SK-N-SH (cell line): ENCODE results near the gene A1BG. TPM values are rescaled to one million over a fixed set of nuclear protein-coding genes. Genes with fewer than 3 reads are reported as not detected.
A peak's percentile ranks its signal among the peaks of the same experiment; 100 is the strongest.

ENCODE experiments used
- CTCF ChIA-PET: fragments of 300-600, 350-600 bp; formaldehyde crosslinking; extraction: SDS; loops from one replicate; lab custom pipeline; 2021; lab: Yijun Ruan, JAX
- POLR2A ChIA-PET: fragments of 350-600 bp; sonication (Branson Sonifier 250); formaldehyde crosslinking; extraction: SDS; loops from one replicate; lab custom pipeline; 2020; ENCODE audit warnings: antibody characterized with exemption, inconsistent platforms; lab: Yijun Ruan, JAX
- DNase-seq: peaks from one replicate; pipeline ENCODE4 v3.0.0; 2012
- H2AFZ ChIP-seq: fragments of 200-600 bp; sonication (generic); 2 replicates; pipeline ENCODE4 v1.8.1; 2016; ENCODE audit warnings: antibody characterized with exemption, mild to moderate bottlenecking, low read depth
- H3F3A ChIP-seq: fragments of 200-600 bp; sonication (generic); replicated peaks from 2 replicates; pipeline ENCODE3; 2016; ENCODE audit warnings: antibody characterized with exemption, mild to moderate bottlenecking; ENCODE audit not compliant: insufficient read depth
- H3K27ac ChIP-seq, 2 experiments: fragments of 200-500 bp in 1 of 2; fragments of 200-600 bp in 1 of 2; sonication (Bioruptor generic) in 1 of 2; sonication (generic), shearing (Covaris generic) in 1 of 2; 2 replicates each; pipeline versions ENCODE4 v1.5.1 to v1.6.1; 2014 to 2016; ENCODE audit warnings: low read depth in 2 of 2, inconsistent platforms in 1 of 2, low read length in 1 of 2, mild to moderate bottlenecking in 1 of 2, mixed read lengths in 1 of 2
- H3K27me3 ChIP-seq: fragments of 200-600 bp; sonication (generic), shearing (Covaris generic); 2 replicates; pipeline ENCODE4 v1.6.1; 2016; ENCODE audit warnings: mixed run types; ENCODE audit not compliant: insufficient read depth
- H3K36me3 ChIP-seq, 2 experiments: fragments of 200-500 bp in 1 of 2; fragments of 200-600 bp in 1 of 2; sonication (Bioruptor generic) in 1 of 2; sonication (generic) in 1 of 2; replicated peaks in 1 of 2; 2 replicates each; pipeline versions ENCODE3 to v1.5.1; 2014 to 2016; ENCODE audit warnings: low read length in 1 of 2, mild to moderate bottlenecking in 1 of 2; ENCODE audit not compliant: insufficient read depth in 2 of 2, control insufficient read depth in 1 of 2
- H3K4me1 ChIP-seq, 2 experiments: fragments of 200-500 bp in 1 of 2; fragments of 200-600 bp in 1 of 2; sonication (Bioruptor generic) in 1 of 2; sonication (generic), shearing (Covaris generic) in 1 of 2; 2 replicates each; pipeline versions ENCODE4 v1.5.1 to v1.6.1; 2014 to 2016; ENCODE audit warnings: low read depth in 1 of 2, low read length in 1 of 2, mixed run types in 1 of 2; ENCODE audit not compliant: insufficient read depth in 2 of 2, control insufficient read depth in 1 of 2
- H3K4me2 ChIP-seq: fragments of 200-600 bp; sonication (generic), shearing (Covaris generic); 2 replicates; pipeline ENCODE4 v1.6.1; 2017; ENCODE audit warnings: mixed run types
- H3K4me3 ChIP-seq, 2 experiments: fragments of 200-500 bp in 1 of 2; fragments of 200-600 bp in 1 of 2; sonication (Bioruptor generic) in 1 of 2; sonication (generic), shearing (Covaris generic) in 1 of 2; 2 replicates each; pipeline versions ENCODE4 v1.5.1 to v1.8.1; 2014 to 2016; ENCODE audit warnings: low read depth in 2 of 2, inconsistent platforms in 1 of 2, low read length in 1 of 2, mild to moderate bottlenecking in 1 of 2, mixed read lengths in 1 of 2, moderate library complexity in 1 of 2
- H3K79me2 ChIP-seq: fragments of 200-600 bp; sonication (generic); 2 replicates; pipeline ENCODE4 v1.8.1; 2017; ENCODE audit warnings: mild to moderate bottlenecking; ENCODE audit not compliant: insufficient read depth
- H3K9ac ChIP-seq: fragments of 200-600 bp; sonication (generic); 2 replicates; pipeline ENCODE4 v1.6.1; 2017; ENCODE audit warnings: mixed run types
- H3K9me2 ChIP-seq: fragments of 200-600 bp; sonication (generic); 2 replicates; pipeline ENCODE4 v1.6.1; 2017; ENCODE audit warnings: mixed run types
- H3K9me3 ChIP-seq: fragments of 200-600 bp; sonication (generic); 2 replicates; pipeline ENCODE4 v1.6.1; 2017; ENCODE audit warnings: mixed run types, mild to moderate bottlenecking, moderate library complexity
- H4K20me1 ChIP-seq: fragments of 200-600 bp; sonication (generic); 2 replicates; pipeline ENCODE4 v1.6.1; 2017; ENCODE audit warnings: mild to moderate bottlenecking, mixed run types; ENCODE audit not compliant: insufficient read depth
- CHD2 ChIP-seq: fragments of 150-350 bp; IDR thresholded peaks from 2 replicates; pipeline ENCODE4 v1.6.1; 2018; ENCODE audit warnings: low read length; ENCODE audit not compliant: partially characterized antibody
- EP300 ChIP-seq, 2 experiments: IDR thresholded peaks; 2 replicates each; pipeline versions ENCODE4 v1.4.0 to v1.6.1; 2012; ENCODE audit warnings: borderline replicate concordance in 1 of 2, low read depth in 1 of 2, low read length in 1 of 2
- FOSL2 ChIP-seq: IDR thresholded peaks from 2 replicates; pipeline ENCODE4 v1.4.0; 2012; ENCODE audit warnings: low read depth, mild to moderate bottlenecking, moderate library complexity, borderline replicate concordance
- FOXJ3 ChIP-seq: sonication (generic); formaldehyde crosslinking; IDR thresholded peaks from 2 replicates; pipeline ENCODE4 v1.5.1; 2020; ENCODE audit warnings: mild to moderate bottlenecking, missing genetic modification reagents
- FOXM1 ChIP-seq: IDR thresholded peaks from 2 replicates; pipeline ENCODE4 v1.4.0; 2012; ENCODE audit warnings: low read depth, mild to moderate bottlenecking
- GATA2 ChIP-seq: sonication (generic); formaldehyde crosslinking; IDR thresholded peaks from 2 replicates; pipeline ENCODE4 v1.5.0; 2020; ENCODE audit warnings: mild to moderate bottlenecking, missing genetic modification reagents
- JUND ChIP-seq: IDR thresholded peaks from 2 replicates; pipeline ENCODE4 v1.4.0; 2012
- MXI1 ChIP-seq: IDR thresholded peaks from 2 replicates; pipeline ENCODE4 v1.6.1; 2012; ENCODE audit warnings: mild to moderate bottlenecking, low read depth, low read length, improper control_type of control experiment
- NFIC ChIP-seq: IDR thresholded peaks from 2 replicates; pipeline ENCODE4 v1.4.0; 2012; ENCODE audit warnings: borderline replicate concordance
- NRF1 ChIP-seq: IDR thresholded peaks from 2 replicates; pipeline ENCODE4 v1.6.1; 2012; ENCODE audit warnings: low read depth, mild to moderate bottlenecking, low read length
- POLR2AphosphoS5 ChIP-seq: IDR thresholded peaks from 2 replicates; pipeline ENCODE4 v1.6.1; 2012; ENCODE audit warnings: low read depth, low read length
- RAD21 ChIP-seq: IDR thresholded peaks from 2 replicates; pipeline ENCODE4 v1.6.1; 2012; ENCODE audit warnings: mild to moderate bottlenecking, low read length
- RCOR1 ChIP-seq: fragments of 150-350 bp; IDR thresholded peaks from 2 replicates; pipeline ENCODE4 v1.6.1; 2017; ENCODE audit warnings: antibody characterized with exemption, low read length
- RFX5 ChIP-seq: IDR thresholded peaks from 2 replicates; pipeline ENCODE4 v1.6.1; 2012; ENCODE audit warnings: mild to moderate bottlenecking, improper control_type of control experiment, low read length
- RXRA ChIP-seq: IDR thresholded peaks from 2 replicates; pipeline ENCODE4 v1.4.0; 2012; ENCODE audit warnings: low read depth, mild to moderate bottlenecking, borderline replicate concordance
- TAF1 ChIP-seq: IDR thresholded peaks from 2 replicates; pipeline ENCODE4 v1.6.1; 2012; ENCODE audit warnings: low read depth, mild to moderate bottlenecking, low read length, moderate library complexity, borderline replicate concordance
- TCF12 ChIP-seq: IDR thresholded peaks from 2 replicates; pipeline ENCODE4 v1.4.0; 2012
- USF1 ChIP-seq: IDR thresholded peaks from 2 replicates; pipeline ENCODE4 v1.4.0; 2012; ENCODE audit warnings: low read depth, borderline replicate concordance
- YY1 ChIP-seq: IDR thresholded peaks from 2 replicates; pipeline ENCODE4 v1.4.0; 2012; ENCODE audit warnings: low read depth, mild to moderate bottlenecking
- WGBS: methylation state at CpG from one replicate; pipeline ENCODE4 v1.1.6; 2017; ENCODE audit warnings: low lambda C conversion rate; 5-methylcytosine and 5-hydroxymethylcytosine counted together
- polyA plus RNA-seq, 3 experiments: library from polyadenylated mRNA; depleted of rRNA; stranded (reverse); fragments of >200 nt; gene quantifications; 2 replicates each; pipeline ENCODE4 v1.2.3, GENCODE V29; 2012
- TF ChIP-seq, protein P1 (sequence below): IDR thresholded peaks from 2 replicates; pipeline ENCODE4; 2012

A1BG gene
- polyA plus RNA-seq, 1 of the 3 experiments (the other 2 are of a cell fraction), result 62.6 TPM

DNA sequence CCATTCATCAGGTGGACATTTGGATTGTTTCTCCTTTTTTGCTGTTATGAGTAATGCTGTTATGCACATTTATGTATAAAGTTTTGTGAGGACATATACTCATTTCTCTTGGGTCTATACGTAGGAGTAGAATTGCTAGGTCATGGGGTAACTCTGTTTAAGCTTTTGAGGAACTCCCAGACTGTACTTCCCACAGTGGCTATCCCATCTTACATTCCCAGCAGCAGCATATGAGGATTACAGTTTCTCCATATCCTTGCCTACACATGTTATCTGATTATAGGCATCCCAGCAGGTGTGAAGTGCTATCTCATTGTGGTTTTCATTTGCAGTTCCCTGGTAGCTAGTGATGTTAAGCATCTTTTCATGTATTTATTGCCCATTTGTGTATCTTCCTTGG, 20.6 kb downstream of the A1BG start:
- peaks cover 32% of the 10 kb centered on the region for H3K79me2 ChIP-seq
- CTCF ChIA-PET, result no interaction called here

DNA sequence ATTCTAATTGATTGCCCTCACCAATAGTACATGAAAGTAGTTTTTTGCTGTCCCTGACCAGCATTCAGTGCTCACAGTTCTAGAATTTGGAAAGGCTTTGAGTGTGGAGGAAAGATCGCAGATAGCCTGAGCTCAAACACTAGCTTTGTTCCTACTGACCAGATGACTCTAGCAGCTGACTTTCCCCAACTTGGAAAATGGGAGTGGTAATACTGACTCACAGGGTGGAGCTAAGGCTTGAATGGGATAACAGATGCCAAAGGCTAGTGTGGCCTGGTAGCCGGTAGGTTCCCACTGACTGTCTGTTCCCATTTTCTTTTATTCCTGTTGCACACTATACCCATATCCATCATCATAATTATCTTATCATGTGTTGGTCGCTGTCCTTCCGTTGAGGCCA, 22.8 kb downstream of the A1BG start:
- Histone ChIP-seq H3K9me3 (no peaks in the 10 kb centered on the region), H3F3A (no peaks in the 10 kb centered on the region), H3K4me1 (peaks cover 0 to 15% of the 10 kb centered on the region in 2 experiments; a peak in 1 of 4 replicates), H3K27ac (peak overlapping the region in 1 of 2 experiments; percentile 31; a peak in 1 of 4 replicates), H2AFZ (no peak overlapping the region), H3K9me2 (no peaks in the 10 kb centered on the region), H3K79me2 (peaks cover 46% of the 10 kb centered on the region), H4K20me1 (no peaks in the 10 kb centered on the region), H3K27me3 (no peaks in the 10 kb centered on the region), H3K4me3 (no peak overlapping the region), H3K9ac (no peak overlapping the region), H3K36me3 (peaks cover 7 to 9% of the 10 kb centered on the region in 2 experiments), H3K4me2 (no peak overlapping the region)
- TF ChIP-seq FOXM1, result no peak
- no peak for TF ChIP-seq TCF12
- no peak for TF ChIP-seq NFIC
- TF ChIP-seq MXI1, result no peak
- no peak for TF ChIP-seq NRF1
- no peak for TF ChIP-seq GATA2
- TF ChIP-seq CHD2, result no peak
- TF ChIP-seq RCOR1, result no peak
- no peak for TF ChIP-seq RFX5
- no peak for TF ChIP-seq RAD21
- no peak for TF ChIP-seq JUND
- TF ChIP-seq USF1, result no peak
- no peak for TF ChIP-seq YY1
- TF ChIP-seq TAF1, result no peak
- WGBS, result 79% methylated on average over 4 of the region's 4 CpGs
- CTCF ChIA-PET, result interaction anchor here (0.8 kb wide), 2 partner anchors 9 to 16 kb away, joined by 3 read pairs; no protein-coding TSS in a partner anchor
- POLR2A ChIA-PET, result no interaction called here
- no peak for DNase-seq

More for the DNA sequence above, 20.6 kb downstream of the A1BG start:
- Histone ChIP-seq H3K9ac (no peak overlapping the region), H3K36me3 (peaks cover 7 to 25% of the 10 kb centered on the region in 2 experiments), H3F3A (no peaks in the 10 kb centered on the region), H2AFZ (no peak overlapping the region), H3K27ac (no peak overlapping the region), H4K20me1 (no peaks in the 10 kb centered on the region), H3K9me3 (no peaks in the 10 kb centered on the region), H3K4me2 (no peak overlapping the region), H3K27me3 (no peaks in the 10 kb centered on the region), H3K4me1 (peaks cover 0 to 10% of the 10 kb centered on the region in 2 experiments; a peak in 1 of 4 replicates), H3K9me2 (no peaks in the 10 kb centered on the region), H3K4me3 (no peak overlapping the region)
- POLR2A ChIA-PET, result no interaction called here
- WGBS, result 95% methylated on average over 1 of the region's 1 CpG
- DNase-seq, result no peak
- TF ChIP-seq NFIC (no peak), CHD2 (no peak), FOXJ3 (CRISPR knock-in tag) (no peak), EP300 (IDR thresholded peaks at IDR 0.05; ENCODE audit: borderline replicate concordance in 1 of 2, low read depth in 1 of 2, low read length in 1 of 2) (no peak), RAD21 (no peak), RXRA (no peak), FOXM1 (no peak), FOSL2 (no peak), POLR2AphosphoS5 (no peak), RCOR1 (no peak)
- TF ChIP-seq, protein P1, sequence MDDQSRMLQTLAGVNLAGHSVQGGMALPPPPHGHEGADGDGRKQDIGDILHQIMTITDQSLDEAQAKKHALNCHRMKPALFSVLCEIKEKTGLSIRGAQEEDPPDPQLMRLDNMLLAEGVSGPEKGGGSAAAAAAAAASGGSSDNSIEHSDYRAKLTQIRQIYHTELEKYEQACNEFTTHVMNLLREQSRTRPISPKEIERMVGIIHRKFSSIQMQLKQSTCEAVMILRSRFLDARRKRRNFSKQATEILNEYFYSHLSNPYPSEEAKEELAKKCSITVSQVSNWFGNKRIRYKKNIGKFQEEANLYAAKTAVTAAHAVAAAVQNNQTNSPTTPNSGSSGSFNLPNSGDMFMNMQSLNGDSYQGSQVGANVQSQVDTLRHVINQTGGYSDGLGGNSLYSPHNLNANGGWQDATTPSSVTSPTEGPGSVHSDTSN, result no peak
